ENCODE results near the gene P4HB.

P4HB gene

DNA sequence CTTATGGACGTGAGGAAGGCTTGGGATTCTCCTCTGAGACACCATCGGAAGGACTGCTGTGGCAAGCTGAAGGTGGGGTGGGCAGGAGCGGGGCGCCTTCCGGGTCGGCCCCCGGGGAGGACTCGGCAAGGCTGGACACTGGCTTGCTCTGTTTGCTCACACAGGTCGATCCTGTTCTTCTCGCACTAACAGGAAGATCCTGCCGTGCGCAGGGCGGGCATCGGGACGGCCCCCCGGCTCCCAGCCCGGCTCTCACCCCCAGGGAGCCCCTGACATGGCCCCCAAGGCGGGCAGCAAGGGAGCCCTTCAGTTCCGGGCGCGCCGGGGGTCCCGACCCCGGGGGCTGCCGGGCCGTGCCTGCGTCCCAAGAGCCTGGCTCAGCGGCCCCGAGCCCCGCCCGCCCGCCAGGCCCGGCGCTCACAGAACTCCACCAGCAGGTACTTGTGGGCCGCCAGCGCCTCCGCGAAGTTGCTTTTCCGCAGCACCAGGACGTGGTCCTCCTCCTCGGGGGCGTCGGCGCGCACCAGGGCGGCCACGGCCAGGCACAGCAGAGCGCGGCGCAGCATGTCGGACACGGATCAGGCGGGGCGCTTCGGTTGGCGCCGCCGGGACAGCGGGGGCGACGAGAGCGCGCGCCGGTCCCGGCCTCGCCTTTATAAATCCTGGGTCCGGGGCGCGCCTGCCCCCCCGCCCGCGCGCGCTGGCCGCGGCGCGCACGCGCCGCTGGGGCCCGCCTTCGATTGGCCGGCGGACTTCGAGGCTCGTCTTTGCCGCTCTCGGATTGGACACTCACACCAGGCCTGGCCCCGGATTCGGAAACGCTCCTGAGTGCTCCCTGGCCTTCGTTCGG is at the start of gene P4HB:
TSS of gene P4HB (minus strand) at position 630 of the 850 bp plus-strand sequence. CDS start at position 566, 64 bp downstream.
- DNase-seq = no peak

DNA sequence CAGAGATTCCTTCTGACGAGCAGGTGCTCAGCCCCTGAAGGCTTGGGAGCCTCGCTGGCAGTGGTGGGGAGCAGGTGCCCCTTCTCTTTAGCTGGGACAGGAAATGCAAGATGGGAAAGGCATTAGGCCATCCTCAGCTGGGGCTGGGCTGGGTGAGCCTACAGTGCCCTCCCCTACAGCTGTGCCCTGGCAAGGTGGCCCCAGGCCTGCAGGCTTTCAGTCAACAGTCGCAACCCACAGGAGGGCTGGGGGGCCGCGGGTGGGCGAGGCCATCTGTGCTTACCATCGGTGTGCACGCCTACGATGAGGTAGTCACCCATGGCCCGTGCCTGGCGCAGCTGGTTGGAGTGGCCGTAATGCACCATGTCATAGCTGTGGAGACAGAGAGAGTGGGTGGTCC is 48.9 kb upstream of the P4HB start:
- DNase-seq = no peak

DNA sequence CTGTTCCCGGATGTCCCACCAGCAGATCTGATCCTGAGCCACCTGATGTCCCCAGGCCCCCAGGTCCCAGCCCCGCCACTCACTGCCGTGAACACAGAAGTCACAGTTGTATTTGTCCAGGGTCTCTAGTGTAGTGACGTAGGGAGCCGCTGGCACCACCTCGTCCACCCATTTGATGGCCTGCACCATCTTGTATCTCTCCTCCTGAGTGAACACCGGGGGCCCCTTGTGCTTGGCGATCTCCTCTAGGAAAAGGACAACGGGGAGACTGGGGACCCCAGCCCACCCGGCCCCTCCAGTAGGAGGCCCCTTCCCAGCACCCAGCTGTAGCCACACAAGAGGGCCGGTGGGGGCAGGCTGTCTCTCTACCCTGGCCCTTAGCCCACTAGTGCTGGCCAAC is 48.5 kb upstream of the P4HB start:
- no peak for DNase-seq

DNA sequence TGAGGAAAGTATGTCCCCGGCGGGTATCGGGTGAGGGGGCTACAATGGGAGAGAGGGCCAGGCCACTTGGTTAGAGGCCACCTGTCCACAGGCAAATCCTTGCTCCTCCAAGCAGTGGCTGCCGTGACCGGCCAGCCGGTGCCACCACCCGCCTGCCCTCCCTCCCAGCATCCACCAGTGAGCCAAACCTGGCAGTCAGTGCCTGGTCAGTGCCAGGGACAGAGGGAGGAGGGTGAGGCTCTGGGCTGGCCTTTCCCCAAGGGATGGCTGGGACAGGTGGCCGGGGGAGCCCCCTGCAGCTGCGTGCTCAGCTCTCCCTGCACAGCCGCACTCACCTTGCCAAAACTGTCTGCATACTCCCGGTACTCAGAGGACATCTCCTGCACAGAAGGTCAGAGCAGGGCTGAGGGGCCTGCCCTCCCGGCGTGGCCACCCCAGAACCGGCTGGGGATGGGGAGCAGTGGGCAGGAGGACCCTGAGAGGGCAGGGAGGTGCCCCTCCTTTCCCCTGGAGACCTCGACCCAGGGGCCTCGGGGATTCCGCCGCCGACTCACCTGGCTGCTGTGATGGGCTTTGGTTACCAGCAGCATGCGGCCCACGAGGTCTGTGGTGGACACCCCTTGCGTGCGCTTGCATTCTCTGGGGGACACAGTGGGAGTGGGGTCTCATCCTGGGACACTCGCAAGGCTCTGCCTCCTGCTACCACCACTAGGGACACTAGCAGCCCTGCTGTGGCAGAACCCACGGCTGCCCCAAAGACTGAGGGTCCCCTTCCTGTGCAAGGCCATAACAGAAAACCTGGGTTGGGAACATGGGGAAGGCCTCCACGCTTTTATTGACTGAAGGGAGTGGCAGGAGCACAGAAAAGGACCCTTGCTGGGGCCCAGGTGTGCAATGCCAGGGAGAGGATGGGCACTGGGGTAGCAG is 47.1 kb upstream of the P4HB start:
- DNase-seq = no peak

DNA sequence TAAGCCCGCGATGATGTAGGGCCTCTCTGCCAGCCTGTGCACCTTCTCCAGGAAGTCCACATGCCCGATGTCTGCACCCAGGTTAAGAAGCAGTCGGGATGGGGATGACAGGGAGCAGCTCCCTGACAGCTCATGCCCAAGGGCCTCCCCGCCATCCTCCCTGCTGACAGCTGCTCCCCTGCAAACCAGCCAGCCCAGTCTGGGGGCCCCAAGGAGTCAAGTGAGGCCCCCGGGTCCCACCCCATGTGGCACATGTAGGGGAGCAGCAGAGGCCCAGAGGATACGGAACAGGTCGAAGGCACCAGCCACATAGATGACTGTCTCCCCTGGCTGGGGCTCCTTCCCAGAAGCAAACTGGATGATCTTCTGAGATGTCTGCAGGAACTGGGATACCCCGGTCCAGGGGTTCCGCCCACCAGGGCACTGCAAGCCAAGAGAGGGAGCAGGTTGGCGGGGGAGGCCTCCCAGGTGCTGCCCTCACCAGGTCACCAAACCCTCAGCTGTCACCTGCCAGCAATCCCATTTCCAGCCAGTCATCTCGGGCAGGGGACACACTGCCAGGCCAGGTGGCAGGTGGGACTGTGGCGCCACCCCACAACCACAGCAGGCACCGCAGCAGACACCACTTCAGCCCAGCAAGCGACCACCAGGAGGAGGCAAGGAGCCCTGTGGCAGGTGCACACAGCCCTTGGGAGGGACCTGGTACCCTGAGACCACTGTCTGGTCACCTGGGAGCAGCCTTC is 46.3 kb upstream of the P4HB start:
- DNase-seq = no peak

DNA sequence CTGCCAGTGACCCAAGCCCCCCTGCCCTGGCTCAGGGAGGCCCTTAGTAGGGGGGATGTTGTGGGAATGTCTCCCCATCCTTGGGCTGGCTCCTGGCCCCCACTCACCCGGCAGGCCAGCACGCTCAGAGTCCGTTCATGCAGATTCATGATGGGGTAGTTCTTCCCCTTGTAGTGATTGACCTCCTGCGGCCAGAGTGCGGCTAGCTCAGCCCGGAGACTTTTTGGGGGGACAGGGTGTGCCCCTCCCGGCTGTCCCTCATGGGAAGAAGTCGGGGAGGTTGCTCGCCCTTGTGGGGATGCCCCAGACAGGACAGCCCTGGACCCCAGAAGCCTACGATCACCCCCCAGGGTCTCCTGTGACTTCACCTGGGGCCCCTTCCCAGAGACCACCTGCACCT is 45.7 kb upstream of the P4HB start:
- no peak for DNase-seq

DNA sequence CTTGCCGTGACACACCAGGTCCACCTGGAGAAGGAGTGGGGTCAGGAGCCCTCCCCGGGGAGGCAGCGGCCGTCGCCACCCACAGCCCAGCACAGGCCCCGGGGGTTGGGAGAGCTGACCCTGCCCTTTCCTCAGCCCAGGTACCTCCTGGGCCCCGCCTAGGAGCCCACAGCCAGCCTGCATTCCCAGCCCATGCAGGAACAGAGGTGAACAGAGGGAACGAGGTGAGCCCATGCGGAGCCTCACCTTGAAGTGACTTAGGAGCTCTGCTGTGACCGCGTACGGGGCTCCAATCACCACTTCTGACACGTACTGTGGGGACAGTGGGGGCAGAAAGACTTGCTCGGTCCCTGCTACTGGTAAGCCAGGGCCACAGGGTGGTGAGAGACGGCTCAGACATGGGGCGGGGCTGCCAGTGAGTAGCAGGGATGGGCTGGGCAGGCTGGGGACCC is 45.1 kb upstream of the P4HB start:
- DNase-seq = no peak

DNA sequence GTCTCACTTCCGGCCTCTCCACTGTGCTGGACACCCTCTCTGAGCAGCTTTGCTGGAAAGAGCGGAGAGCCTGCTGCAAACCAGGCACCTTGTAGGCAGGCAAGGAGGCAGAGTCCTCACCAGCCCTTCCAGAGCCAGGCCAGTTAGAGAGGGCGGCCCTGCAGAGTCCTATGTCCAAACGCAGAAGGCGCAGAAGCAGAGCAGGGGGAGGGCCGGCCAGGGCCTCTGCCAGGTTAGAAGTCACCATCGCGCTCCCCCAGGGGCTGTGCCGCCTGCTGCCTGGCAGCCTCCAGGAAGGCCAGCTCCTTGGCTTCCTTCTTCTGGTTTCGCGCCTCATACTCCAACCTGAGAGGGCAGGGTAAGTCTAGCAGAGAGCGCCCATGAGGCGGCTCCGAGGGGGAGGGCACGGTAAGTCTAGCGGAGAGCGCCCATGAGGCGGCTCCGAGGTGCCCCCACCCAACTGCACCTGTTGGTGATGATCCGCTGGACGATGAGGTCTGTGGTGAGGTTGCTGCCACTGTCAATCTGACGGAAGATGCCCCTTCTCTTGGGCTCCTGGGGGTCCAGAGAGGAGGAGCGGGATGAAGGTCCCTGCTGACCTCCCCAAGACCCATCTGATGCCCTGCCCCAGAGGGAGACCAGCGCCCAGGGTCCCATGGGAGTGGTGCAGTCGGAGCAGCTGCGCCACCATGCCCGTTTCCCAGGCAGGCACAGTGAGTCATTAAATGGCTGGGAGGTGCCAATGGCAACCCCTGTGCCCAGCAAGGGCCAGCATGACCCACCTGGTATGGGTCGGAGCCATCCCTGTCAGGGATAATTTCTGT is 44.5 kb upstream of the P4HB start:
- DNase-seq = no peak

DNA sequence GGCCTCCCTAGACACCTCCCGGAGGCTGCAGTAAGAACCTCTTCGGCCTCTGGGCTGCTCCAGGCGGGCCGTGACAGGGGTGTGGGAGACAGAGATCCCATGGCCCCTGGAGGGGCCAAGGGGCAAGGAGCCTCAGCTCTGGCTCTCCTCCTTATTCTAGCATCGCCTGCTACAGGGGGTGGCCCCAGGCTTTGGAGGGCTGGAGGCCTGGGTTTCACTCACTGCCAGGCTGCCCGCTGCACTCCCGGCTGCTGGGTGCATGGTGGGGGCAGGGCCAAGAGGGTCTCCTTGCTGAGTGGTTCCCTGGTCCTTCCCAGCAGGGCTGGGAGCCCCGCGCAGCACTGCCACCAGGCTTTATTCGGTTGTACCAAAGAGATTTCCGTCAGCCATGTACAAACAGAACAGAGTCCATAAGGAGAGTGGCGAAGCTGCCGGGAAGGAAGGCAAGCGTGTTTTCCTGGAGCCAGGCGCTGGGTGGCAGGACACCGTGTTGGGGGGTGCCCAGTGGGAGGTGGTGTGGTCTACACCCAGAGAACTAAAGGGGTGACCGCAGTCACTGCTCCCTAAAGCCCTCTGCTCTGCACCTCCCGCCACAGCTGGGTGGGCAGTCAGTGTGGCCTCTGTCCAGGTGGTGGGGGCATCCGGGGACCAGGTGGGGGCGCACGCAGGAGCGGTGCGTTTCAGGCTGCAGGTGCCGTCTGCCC is 43.7 kb upstream of the P4HB start:
- no peak for DNase-seq

DNA sequence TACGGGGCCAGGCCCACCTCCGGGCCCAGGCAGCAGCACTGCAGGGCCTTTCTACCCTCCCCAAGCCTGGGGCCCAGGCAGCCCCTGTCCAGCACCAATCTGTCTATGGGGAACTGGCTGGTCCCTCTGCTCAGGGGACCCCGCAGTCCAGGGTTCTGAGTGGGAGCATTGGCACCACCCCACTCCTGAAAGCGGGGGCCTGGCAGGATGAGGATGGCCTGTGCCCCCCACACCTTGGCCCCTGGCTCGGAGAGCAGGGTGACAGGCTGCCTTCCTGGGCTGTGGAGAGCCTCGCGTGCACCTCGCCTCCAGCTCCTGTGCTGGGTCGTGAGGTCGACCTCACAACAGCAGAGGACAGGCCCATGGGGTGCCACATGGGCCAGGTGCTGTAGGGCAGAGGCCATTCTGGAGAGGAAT is 43.1 kb upstream of the P4HB start:
- no peak for DNase-seq

DNA sequence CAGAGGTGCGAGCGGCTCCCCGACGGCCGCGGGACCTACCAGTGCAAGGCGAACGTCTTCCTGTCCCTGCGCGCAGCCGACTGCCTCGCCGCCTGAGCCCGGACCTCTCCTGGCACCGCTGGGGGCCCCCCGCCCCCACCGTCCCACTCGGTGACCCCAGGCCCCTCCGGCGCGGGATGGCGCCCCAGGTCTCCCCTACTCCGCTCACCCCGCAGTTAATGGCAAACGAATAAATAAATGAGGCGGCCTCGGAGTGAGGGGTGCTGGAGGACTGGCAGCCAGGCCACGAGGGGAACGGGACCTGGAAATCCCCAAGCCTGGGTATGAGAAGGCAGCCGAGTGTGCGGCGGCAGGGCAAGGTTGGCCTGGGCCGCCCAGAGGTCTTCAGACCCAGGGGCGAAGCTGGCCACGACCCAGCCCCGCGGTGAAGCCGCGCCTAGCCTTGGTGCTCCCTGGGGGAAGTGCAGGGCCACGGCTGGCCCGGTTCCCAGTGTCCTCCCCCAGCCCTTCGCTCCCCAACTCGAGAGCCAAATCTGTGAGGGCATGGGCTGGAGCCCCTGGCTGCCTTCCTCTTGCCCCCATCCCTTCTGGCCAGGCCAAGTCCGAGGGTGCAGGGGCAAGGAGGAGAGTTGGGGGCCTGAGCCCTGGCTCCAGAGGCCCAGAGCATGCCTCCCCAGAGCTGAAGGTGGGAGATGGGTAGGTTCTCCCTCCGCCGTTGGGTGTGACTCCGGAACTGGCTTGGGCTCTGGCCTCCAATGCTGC is 42.5 kb upstream of the P4HB start:
- no peak for DNase-seq

DNA sequence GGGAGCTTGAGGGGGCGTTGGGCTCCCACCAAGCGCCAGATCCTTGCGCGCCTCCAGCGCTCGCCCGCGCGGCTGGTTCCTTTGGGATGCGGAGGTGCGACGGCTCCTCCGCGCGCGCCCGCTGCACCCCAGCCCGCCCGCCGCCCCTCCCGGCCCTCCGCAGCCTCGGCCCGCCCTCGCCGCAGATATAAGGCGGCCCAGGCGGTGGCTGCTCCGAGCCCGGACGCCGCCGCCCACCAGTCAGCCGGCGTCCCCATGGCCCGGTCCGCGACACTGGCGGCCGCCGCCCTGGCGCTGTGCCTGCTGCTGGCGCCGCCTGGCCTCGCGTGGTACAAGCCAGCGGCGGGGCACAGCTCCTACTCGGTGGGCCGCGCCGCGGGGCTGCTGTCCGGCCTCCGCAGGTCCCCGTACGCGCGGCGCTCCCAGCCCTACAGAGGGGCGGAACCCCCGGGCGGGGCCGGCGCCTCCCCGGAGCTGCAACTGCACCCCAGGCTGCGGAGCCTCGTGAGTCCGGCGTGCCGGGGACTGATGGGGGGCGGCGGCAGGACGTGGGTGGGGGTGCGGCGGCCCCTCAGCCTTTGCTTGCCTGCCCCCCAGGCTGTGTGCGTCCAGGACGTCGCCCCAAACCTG is 41.8 kb upstream of the P4HB start, which contains the start of gene NPB:
TSS of gene NPB (plus strand) at position 216 of the 630 bp plus-strand sequence. CDS start at position 256, 40 bp downstream.
- no peak for DNase-seq

DNA sequence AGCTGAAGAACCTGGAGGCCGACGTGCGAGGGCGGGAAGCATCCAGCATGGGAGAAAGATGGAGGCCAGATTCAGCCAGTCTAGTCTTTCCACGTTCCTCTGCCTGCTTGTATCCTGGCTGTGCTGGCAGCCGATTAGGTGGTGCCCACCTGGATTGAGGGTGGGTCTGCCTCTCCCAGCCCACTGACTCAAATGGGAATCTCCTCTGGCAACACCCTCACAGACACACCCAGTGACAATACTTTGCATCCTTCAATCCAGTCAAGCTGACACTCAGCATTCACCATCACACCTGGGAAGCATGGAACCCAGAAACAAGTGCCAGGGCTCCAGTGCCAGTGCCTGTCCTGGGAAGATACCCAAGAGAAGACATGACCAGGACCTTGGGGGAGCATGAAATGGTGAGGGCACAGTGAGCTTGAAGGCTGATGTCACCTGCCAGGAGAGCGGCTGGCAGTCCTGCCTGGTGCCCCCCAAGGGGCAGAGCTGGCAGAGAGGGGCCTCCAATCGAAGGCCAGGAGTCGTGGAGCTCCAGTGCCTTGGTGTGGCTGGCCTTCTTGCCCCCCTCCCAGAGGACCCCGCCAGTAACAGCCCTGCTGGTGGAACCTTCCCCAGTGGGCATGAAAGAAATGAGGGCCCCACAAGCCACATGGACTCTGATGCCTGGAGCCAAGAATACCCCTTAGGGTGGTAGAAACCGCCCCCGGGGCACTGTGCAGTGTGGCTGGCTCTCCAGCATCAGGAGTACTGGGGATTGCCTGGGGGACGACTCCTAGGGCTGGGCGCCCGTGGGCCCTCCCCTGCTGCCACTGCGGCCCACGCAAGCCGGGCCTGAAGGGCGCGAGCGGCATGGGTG is 41.1 kb upstream of the P4HB start:
- DNase-seq = no peak

DNA sequence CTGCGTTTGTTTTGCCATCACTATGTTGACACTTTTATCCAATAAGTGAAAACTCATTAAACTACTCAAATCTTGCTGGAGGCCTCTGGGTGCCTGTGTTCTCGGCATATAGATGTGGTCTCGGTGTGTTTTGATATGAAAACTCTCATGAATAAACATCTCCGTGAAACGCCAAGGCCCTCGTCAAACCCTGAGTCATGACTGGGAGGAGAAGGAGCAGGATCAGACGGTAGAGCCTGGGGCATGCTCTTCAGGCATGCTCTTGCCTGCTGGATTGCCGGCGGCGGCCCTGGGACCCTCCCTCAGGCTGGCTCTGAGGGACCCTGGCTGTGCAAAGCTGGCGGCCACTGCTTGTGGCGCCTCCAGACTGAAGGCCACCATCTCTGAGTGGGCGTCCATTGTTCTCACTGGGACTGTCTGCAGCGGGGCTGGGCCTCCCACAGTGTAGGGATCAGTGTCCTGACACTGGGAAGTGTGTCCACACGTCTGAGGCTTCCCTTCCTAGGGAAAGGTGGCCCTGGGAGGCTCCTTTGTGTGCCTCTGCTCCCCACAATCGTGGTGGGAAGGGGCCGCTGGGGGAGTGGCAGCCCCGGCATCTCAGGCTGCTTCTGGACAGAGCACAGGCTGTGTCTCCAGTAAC is 40.0 kb upstream of the P4HB start:
- no peak for DNase-seq

DNA sequence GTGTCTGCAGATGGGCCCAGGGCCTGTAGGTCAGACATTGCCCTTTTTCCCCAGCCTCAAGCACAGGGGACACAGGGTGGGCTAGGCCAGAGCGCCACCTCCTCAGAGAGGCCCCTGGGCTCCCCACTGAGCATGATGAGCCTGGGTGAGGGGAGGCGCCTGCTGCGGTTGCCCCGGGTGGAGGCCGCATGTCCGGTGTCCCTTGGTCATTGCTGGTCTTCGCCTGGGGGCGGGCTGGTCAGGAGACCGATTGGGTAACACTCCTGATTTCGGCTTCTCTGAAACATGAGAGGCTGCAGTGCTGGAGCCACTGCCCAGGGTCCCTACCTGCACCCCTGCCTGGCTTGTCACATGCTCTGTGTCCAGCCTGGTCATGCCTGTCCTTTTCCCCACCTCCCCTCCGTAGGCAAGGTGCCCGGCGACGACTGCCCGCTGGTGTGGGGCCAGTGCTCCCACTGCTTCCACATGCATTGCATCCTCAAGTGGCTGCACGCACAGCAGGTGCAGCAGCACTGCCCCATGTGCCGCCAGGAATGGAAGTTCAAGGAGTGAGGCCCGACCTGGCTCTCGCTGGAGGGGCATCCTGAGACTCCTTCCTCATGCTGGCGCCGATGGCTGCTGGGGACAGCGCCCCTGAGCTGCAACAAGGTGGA is 39.3 kb upstream of the P4HB start:
- DNase-seq = no peak

DNA sequence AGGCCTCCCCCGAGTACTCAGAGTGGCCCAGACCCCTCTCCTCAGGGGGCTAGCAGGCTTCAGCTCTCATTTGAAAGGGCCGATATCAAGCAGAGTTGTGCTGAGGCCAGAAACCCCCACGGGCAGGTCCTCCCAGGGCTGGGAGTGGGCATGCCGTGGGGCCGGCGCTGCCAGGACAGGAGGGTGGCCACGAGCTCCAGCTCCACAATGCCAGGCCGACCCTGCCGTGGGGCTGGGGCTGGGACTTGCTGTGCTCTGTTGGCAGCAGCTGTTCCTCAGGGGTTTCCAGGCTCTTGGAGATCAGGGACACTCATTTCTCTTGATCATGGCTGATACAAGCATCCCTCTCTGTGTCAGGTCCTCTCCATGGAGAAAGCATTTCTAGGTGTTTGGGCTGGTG is 38.5 kb upstream of the P4HB start:
- DNase-seq = no peak

DNA sequence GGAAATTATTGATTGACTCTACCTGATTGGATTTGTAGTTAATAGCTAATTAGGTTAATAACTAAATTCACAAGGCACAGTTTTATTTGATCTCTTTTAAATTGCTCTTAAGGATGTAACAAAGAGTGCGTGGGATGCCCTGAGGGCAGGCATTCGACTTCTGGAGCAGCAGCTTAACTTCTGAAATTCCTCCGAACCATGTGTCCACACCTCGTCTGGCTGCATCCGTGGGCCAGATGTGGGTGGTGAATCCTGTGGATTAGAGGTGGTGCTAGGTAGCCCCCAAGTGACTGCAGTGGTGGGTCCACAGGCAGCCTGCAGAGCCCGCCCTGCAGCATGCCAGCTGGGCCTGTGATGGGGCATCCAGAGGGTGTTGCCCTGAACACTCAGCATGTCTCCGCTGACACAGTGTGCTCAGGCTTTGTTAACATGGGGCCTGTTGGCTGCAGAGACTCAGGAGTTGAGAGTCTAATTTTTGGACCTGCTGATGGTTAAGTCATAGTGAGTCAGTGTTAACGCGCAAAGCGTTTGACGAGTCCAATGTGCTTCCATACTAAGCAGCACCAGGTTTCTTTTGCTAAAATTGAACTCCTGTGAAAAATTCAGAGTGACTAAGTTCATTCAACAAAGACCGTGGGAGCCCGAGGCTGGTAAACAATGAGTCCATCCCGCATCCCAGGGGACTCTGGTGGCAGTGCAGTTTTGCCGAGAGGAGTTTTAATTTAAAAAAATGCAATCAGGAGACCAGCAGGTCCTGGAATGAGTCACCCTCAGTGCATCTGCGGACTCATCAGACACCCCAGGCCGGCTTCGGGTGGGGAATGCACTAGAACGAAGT is 37.9 kb upstream of the P4HB start:
- DNase-seq = no peak

Measured in NCI-H2107 (cell line).